ENCODE measurements around the gene NAT14.
A peak's percentile ranks its signal among the peaks of the same experiment; 100 is the strongest.

The NAT14 gene

DNA sequence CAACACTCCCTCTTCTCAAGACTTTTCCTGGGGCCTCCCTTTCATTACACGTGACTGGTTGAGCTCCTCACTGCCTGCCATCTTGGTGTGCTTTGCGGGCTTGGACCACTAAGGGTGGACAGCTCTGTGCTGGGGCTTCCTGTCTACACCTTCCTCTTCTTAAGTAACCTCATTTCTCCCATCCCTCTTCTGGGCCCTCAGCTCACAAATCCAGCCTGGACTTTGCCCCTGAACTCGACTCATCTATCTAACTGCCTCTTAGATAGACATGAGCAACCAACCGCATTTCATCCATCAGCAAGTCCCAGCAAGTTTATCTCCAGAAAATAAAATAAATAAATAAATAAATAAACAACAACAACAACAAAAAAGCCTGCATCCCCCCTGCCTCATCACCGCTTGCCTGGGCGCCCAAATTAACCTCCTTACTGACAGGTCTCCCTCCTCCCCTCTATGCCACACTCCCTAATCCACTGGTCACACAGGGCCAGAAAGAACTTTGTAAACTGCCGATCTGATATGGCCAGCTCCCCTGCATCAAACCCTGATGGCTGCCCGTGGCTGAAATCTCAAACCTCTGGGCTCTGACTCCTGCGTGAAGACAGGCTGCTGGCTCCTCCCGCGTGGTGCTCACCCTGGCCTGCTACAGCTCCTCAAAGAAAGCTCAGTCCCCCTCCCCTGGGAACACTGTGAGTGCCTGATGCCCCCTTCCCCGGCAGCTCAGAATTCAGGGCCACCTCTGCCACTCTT, 31.3 kb upstream of the NAT14 start:
- DNase-seq = no peak

DNA sequence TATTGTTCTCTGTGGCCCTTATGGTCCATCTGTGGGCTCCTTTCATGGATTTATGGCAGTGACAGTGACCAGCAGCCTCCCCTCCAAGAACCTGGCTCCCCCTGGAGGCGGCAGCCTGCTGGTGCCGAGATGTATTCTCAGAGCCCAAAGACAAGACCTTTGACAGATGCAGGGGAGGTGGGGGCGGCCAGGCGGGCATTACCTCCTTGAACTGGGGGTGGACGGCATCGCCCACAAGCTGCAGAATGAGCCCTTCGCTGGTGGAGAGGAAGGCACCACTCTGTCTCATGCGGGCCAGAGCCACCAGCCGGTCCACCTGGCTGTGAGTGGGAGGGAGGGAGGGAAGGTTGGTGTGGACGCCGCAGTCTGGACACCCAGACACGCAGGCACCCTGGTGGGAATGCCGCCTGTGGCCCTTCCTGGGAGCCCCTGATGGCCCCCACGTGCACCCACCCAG, 30.2 kb upstream of the NAT14 start:
- DNase-seq = no peak

DNA sequence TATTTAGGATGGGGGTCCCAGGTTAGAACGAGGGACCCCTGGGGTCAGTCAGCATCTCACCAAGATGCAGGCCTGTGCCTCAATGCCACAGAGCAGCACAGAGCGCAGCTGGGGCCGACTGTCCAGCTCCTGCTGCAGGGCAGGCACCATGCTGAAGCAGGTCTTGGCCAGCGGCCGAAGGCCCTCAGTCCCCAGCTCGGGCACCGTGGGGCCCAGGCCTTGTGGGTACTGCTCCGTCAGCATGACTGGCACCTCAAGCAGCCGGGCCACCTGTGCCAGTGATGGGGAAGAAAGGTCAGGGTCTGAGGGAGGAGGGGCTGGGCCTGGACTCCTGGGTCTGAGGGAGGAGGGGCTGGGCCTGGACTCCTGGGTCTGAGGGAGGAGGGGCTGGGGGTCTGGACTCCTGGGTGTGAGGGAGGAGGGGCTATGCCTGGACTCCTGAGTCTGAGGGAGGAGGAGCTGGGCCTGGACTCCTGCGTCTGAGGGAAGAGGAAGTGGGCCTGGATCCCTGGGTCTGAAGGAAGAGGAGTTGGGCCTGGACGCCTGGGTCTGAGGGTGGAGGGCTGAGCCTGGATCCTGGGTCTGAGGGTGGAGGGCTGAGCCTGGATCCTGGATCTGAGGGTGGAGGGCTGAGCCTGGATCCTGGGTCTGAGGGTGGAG, 29.3 kb upstream of the NAT14 start:
- DNase-seq = no peak

DNA sequence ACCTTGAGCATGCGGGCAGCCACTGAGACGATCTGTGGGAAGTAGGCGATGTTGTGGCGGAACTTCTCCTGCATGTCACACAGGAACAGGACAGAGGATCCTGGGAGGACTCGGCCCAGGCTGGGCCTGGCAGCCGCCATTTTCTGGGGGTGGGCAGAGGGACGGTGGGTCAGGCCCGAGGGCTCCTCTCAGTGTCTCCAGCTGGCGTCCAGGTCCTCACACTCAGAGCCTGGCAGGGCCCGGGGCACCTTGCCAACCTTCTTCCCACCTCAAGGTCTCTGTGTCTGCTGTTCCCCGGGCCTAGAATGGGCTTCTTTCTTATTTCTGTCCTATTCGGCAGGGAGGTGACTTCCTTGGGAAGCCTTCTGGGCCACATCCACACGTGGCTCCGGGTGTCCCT, 28.6 kb upstream of the NAT14 start:
- DNase-seq = no peak

DNA sequence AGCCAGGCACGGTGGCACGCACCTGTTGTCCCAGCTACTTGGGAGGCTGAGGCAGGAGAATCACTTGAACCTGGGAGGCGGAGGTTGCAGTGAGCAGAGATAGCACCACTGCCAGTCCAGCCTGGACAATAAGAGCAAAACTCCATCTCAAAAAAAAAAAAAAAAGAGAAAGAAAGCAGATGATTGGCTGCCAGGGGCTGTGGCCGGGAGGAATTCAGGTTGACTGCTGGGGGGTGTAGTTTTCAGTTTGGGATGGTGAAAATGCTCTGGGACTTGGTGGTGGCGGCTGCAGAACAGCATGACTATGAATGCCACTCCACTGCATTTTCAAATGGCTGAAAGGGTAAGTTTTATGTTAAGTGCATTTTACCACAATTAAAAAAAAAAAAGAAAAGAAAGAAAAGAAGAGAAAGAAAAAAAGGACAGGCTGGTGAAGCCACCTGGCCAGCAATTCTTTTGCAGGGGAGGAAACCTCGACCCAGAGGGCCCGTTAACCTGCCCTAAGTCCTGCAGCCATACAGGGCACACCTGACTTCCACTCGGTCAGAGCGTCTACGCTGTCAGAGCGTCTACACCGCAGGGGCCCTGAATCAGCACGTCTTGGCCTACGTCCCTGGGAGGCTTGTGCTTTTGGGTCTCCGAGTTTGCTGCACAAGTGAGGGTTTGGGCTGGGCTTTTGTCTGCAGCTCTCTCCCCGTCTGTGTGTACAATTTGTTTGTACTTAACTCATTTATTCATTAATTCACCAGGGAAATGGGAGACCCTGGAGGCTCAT, 27.1 kb upstream of the NAT14 start:
- DNase-seq = no peak

DNA sequence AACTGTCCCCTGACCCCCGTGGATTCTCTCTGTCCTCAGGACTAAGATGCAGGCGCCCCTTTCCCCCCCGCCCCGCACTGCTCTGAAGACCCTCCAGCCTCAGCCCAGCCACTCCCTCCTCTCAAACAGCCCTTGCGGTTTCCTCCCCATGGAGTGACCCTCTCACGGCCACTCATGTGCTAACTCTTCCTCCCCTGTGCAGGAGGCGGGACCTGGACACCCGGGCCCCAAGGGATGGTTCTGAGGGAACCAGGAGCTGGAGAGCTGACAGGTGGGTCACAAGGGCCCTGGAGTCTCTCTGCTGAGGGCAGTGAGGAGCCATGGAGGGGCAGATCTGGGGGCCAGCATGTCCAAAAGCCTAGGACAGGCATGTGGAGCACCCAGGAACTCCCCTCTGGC, 25.4 kb upstream of the NAT14 start:
- no peak for DNase-seq

DNA sequence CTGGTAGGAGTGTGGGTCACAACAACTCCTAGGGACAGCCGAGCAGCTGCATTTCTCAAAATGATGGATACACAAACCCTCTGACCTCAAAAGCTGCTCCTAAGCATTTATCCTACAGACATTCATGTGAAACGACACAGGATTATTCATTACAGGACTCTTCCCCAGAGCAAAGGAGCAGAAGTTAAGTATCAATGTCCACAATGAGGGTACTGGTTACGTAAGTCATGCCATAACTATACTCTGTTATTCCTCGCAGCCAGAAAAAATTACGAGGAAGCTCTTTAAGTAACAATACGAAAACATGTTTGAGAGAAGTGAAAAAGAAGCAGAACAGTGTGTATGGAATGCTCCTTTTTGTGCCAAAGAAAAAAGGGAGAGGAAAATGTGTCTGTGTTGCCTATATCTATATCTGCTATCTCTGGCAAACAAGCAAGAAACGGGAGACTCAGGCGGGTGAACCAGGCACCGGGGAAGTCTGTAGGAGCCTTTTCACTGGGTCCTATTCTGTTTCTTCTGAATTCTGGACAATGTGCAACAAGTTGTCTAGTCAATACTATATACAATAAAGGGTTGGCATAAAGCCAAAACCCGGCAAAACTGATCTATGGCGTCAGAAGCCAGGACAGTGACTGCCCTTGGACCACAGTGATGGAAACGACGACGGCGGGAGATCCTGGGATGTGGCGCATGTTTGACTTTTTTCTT, 24.9 kb upstream of the NAT14 start:
- no peak for DNase-seq

DNA sequence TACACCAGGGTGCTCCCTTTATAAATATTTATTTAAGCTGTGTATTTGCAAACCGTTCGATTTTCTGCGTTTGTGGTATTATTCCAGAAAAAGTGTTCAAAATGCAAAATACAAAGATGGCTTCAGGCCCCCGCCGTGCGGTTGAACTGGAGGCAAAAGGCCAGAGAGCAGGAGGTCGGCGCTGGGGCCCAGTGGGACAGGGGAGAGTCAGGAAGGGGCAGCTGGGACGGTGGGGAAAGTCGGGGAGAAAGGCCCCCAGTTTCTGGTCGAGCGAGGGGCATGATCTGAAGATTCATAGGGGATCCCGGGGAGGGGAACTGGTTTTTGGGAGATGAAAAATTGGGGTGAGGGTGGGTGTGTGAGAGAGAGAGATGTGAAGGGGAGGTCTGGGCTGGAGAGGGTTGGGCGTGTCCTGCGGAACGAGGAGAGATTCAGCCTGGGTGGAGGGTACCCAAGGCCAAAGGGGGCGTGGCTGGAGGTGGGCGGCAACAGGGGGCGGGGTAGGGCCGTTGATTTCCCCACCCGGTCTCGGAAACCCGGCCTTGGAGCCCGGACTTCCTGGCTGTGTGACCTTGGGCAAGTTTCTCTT, 24.2 kb upstream of the NAT14 start:
- no peak for DNase-seq

DNA sequence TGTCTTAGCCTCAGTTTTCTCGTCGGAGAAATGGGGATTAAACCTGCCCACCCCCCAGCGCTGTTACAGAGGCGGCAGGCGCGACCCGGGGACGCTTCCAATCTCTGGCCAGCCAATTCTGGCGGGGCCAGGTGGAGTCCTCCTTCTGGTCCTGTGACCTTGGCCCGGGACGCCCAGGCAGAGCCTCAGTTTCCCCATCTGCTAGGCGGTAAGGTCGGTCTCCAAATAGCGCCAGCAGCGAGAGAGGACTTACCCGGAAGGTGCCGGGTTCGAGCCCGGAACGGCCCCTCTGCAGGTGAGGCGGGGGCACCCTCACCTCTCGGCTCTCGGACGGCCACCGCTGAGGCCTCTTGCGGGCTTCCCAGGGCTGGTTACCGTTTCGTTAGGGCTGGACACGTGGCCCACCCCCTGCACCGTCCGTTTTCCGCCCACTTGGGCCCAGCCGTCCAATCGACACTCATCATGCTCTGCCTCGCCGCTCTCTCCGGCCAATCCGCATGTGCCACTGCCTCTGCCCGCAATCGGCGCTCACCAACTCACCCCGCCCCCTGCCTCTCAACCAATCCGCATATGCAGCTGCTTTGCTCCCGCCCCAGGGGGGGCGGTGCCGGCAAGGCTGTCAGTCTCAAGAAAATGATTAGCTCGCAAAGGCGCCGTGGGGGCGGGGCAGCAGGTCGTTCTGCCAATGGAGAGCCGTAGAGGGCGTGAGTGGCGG, 23.6 kb upstream of the NAT14 start, which contains the start of gene ISOC2:
TSS of gene ISOC2 (minus strand) at position 384 of the 715 bp plus-strand sequence. CDS start 5,156 bp downstream, outside the sequence.
- peak; percentile 77 for DNase-seq

DNA sequence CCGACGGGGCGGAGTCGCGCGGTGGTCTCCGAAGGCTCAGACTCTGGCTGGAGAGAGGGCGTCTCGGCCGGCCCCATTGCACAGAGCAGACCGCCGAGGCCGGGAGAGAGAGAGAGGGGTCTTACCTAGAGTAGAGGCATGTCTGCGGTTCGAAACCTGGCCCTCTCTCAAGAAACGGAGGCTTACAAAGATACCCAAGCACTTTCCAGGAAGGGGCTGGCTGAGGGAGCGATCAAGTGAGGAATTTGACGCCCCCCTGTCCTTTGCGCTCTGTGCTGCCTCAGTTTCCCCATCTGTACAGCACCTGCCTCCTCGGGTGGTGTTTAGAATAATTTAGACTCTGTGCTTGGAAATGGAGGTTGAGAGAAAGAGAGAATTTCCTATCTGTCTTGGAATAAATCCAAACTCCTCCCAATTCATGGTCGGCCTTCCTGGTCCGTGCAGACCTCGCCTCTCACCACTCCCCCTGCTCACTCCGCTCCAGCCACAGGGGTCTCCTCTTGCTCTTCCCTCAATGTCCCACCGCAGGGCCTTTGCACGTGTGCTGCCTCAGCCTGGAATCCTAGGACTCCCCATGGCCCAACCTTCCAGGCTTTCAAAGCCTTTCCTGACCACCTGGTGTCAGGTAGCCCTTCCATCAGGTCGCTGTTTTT, 22.9 kb upstream of the NAT14 start:
- DNase-seq = no peak

DNA sequence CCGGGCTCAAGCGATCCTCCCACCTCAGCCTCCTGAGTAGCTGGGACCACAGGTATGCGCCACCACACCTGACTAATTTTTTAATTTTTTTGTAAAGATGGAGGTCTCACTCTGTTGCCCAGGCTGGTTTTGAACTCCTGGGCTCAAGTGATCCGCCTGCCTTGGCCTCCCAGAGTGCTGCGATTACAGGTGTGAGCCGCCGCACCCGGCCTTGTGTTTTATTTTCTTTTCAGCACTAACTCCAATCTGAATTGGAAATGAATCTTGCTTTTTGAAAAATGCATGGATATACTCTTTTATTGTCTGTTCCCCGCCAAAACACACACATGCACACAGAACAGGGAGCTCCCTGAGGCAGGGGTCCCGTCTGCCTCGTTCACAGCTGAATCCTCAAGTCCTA, 22.3 kb upstream of the NAT14 start:
- DNase-seq = no peak

DNA sequence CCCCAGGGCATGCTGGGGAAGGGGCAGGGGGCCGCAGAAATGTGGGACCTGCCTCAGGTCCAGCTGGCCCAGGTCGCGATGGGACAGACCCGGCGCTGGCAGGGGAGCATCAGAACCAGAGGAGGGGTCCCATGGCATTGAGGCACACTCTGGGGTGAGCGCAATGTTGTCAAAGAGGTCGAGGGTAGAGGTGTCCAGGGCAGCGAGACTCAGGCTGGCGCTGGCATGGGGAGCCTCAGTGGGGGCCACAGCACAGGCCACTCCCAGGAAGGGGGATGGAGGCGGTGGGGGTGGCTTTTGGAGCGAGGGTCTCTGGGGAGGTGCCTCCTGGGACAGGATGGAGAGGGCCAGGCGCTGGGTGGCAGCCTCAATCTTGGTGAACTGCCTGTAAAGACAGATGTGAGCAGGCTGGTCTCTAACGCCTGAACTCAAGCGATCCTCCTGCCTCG, 21.4 kb upstream of the NAT14 start:
- DNase-seq = no peak

DNA sequence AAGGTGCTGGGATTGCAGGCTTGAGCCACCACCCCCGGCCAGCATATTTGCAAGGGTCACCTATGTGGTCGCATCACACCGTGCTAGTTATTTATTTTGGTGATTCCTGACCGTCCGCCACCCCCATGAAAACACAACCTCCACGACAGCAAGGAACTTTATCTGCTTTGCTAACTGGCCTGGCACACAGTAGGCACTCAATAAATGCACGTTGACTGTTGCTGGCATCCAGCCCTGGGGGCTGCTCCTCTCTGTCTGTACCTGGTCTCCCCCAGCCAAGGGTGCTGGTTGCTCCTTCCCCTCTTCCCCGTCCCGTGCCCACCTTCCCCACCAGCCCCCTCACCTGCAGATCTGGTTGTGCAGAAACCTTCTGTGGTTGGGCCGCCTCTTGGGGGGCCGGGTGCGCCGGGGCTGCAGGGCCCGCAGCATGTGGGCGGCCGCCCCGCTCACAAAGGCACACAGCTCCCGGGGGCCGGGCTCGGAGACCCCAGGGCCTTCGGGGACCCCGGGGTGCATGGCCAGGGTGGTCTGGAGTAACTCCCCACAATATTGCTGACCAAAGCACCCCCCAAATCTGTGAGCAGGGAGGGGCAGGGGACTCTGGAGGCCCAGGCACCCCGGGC, 20.8 kb upstream of the NAT14 start:
- no peak for DNase-seq

DNA sequence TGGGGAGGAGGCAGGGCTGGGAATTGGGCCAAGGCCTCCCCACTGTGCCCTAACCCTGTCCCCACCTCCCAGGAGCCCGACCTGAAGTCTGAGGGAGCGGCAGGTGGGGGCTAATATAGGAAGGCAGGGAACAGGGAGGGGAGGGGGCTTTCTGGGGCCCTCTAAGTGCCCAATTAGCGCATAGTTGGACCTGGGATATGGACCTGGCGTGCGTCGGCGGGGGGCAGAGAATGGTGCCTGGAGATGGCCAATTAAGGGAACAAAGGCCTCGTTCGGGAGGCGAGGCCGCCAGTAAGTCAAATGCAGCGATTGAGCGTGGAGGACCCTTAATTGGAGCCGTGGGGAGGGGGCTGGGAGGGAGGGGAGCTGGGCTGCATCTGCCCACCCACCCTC, 20.3 kb upstream of the NAT14 start, which contains the start of gene C19orf85:
TSS of gene C19orf85 (minus strand) at position 90 of the 393 bp plus-strand sequence. CDS start 197 bp downstream, outside the sequence.
- no peak for DNase-seq

DNA sequence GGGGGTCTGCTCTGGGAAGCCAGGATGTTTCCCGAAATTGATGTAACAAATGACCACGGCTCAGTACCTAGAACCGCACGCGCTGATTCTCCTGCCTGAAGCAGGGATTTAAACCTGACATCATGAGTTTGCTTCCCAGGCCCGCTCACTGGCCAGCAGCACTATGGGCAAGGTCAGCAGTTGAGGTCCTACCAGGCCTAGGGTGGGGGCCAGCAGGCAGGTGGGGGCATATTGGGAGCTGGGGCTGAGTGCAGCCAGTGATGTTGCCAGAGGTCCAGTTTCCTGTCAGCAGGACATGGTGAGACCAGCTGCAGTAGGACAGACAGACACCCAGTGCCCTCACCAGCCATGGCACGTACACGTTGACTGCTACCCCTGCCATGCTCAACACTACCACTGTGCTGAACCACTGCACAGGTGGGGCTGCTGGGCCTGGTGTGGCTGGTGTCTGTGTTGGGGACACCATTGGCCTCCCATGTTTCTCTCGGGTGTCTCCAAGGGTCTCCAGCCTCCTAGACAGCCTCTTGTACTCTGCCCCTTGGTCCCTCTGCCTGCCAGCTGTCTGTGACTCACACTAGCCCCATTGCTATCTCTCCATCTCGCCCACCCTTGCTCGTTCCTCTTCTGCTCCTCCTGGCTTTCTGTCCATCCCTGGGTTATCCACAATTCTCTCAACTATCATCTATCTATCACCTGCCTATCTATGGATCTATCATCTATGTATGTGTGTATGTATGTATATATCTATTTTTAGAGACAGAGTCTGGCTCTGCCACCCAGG, 19.3 kb upstream of the NAT14 start:
- no peak for DNase-seq

DNA sequence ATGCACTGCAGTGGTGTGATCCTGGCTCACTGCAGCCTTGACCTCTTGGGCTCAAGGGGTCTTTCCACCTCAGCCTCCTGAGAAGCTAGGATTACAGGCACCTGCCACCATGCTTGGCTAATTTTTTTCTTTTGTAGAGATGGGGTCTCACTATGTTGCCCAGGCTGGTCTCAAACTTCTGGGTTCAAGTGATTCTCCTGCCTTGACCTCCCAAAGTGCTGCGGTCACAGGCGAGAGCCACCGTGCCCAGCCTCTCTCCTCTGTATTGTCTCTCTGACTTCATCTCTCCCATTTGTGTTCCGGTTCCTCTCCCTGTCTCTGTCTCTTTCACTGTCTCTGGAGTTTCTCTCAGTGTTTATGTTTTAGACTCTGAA, 18.8 kb upstream of the NAT14 start:
- DNase-seq = no peak

DNA sequence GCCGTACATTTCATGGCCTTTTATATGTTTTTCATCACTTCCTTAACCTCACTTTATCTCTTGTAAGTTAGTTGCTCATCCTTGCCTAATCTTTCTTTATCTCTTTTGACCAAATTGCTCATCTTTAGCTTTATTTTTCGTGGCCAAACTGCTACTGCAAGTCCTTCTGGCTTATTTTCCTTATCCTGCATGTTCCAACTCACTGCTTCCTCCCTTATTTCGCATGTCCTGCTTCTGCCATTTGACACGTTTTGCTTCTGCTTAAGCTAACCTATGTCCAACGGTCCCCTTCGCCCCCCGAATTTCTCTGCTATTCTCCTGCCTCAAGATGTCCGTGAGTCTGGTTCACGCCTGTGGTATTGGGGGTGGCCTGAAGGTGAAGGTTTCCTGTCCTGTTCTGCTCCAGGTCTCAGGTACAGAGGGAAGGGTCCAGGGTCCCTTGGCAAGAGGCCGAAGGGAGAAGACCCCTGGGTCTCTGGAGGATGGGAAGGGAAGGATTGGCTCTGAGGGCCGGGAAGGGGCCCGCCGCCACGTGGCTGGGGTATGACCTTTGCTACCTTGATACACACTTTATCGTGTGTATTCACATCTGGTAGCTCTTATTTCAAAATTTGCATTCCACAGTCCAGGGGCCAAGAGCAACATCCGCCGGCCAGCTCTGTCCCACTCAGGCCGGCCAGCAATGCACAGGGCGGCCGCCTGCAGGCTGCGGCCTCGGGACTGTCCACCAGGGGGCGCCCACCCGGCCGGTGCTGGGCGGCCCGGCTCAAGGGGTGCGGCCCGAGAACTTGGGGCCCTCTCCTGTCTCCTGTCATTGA, 17.5 kb upstream of the NAT14 start:
- DNase-seq = no peak

DNA sequence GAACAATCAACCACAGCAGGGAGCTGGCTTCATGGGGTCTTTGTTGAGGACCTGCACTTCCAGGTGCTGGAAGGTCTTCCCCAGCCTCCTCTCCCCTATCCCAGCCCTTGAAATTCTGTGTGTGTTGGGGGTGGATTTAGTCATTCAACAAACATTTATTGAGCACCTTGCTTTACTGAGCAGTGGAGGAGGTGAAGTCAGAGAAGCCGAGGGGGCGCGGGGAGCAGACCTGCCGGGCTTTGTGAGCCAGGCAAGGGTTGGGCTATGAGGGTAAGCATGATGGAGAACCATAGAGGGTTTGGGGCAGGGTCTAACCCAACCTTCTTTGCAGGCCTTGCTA, 17.0 kb upstream of the NAT14 start:
- DNase-seq = no peak

DNA sequence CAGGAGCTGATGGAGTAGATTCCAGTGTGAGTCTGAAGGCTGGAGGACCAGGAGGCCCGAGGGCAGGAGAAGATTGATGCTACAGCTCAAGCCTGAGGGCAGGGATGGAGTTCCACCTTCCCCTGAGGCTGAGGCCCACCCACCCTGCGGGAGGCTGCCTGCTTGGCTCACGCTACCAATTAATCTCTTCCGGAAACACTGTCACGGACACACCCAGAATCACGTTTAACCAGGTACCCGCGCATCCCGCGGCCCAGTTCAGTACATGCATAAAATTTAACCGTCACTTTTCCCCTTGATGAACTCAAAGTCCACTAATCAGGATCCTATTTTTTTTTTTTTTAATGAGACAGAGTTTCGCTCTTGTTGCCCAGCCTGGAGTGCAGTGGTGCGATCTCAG, 13.7 kb upstream of the NAT14 start:
- no peak for DNase-seq
